Tibial artery (tissue), 4 donors: ENCODE results near the gene ATP8A1.

Experiments used
- DNase-seq, 2 donors: peaks; one replicate each; pipeline ENCODE4 v3.0.0-alpha.2; 2019
- H3K27ac ChIP-seq, 2 donors: fragments of 200-600 bp; sonication (generic) in 1 of 2; 1 replicate in 1 of 2; 2 replicates in 1 of 2; pipeline ENCODE4 v1.5.1; 2018 to 2019; ENCODE audit warnings: mild to moderate bottlenecking in 1 of 2
- H3K27me3 ChIP-seq, 2 donors: fragments of 200-600 bp; sonication (generic) in 1 of 2; one replicate each; pipeline versions ENCODE4 v1.5.1 to v1.6.0; 2016 to 2019
- H3K36me3 ChIP-seq, 3 donors: fragments of 200-600 bp; sonication (generic) in 2 of 3; one replicate each; pipeline ENCODE4 v1.5.1; 2016 to 2019; ENCODE audit warnings: mild to moderate bottlenecking in 2 of 3
- H3K4me1 ChIP-seq, 4 donors: fragments of 200-600 bp; sonication (generic) in 2 of 4; 1 replicate in 3 of 4; 2 replicates in 1 of 4; pipeline ENCODE4 v1.5.1; 2016 to 2019
- H3K4me3 ChIP-seq, 2 donors: fragments of 200-600 bp; sonication (generic) in 1 of 2; 1 replicate in 1 of 2; 2 replicates in 1 of 2; pipeline ENCODE4 v1.5.1; 2018 to 2019; ENCODE audit warnings: mild to moderate bottlenecking in 2 of 2
- H3K9me3 ChIP-seq, 3 donors: fragments of 200-600 bp; sonication (generic) in 1 of 3; one replicate each; pipeline ENCODE4 v1.5.1; 2016 to 2019
- intact Hi-C: fragments of 100-400 bp; cut with DNase I; formaldehyde crosslinking; loops from one replicate; pipeline ENCODE4 v1.15.0; 2023; ENCODE audit warnings: low total_unique reads
- TF ChIP-seq, protein P1 (sequence below), 2 experiments: fragments of 200-600 bp in 1 of 2; fragments of 450-650 bp in 1 of 2; IDR thresholded peaks; one replicate each; pipeline ENCODE4 v1.5.1; 2017 to 2019; ENCODE audit warnings: antibody characterized with exemption in 2 of 2, mild to moderate bottlenecking in 1 of 2, moderate library complexity in 1 of 2

The ATP8A1 gene

DNA sequence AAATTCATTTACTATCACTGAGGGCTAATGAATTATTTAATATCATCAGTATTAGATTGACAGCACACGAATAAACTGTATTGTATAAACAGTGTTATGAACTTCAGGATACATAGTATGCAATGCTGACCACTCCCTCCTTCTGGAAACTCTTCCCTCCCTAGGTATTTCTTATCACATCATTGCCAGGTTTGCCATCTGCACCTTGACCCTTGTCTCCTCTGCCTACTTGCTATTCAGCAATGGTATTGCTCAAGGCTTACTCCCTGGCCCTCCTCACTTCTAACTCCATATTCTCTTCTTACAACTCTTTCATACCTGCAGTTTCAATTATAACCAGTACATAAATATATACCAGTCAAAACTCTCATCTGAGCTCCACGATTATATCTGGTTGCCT lies 38.9 kb downstream of the ATP8A1 start:
- intact Hi-C loops, result no loop called here
- no peaks in the 10 kb centered on the region for H3K27me3 ChIP-seq
- H3K36me3 ChIP-seq, result no peaks in the 10 kb centered on the region
- no peak overlapping the region for H3K4me3 ChIP-seq
- no peaks in the 10 kb centered on the region for H3K4me1 ChIP-seq
- no peak for DNase-seq
- H3K9me3 ChIP-seq, result no peaks in the 10 kb centered on the region
- H3K27ac ChIP-seq, result no peak overlapping the region
- TF ChIP-seq, protein P1, sequence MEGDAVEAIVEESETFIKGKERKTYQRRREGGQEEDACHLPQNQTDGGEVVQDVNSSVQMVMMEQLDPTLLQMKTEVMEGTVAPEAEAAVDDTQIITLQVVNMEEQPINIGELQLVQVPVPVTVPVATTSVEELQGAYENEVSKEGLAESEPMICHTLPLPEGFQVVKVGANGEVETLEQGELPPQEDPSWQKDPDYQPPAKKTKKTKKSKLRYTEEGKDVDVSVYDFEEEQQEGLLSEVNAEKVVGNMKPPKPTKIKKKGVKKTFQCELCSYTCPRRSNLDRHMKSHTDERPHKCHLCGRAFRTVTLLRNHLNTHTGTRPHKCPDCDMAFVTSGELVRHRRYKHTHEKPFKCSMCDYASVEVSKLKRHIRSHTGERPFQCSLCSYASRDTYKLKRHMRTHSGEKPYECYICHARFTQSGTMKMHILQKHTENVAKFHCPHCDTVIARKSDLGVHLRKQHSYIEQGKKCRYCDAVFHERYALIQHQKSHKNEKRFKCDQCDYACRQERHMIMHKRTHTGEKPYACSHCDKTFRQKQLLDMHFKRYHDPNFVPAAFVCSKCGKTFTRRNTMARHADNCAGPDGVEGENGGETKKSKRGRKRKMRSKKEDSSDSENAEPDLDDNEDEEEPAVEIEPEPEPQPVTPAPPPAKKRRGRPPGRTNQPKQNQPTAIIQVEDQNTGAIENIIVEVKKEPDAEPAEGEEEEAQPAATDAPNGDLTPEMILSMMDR (IDR thresholded peaks at IDR 0.05), result no peak

DNA sequence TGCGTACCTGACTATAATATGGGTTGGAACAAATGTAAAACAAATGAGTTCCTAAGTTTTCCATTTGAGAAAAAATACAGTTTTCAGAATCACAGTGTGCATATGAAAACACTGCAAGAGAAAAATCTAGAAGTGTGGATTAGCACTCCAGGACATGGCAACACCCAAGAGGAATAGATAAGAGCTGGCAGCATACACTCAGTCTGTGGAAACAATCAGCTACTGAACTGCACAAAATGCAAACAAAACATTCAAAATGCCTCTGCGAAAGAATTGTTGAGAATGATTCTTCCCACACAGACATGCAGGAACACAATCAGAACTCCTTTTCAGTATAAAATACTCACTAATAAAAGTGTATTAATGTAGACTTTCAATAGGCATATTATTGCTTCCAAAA lies 39.9 kb downstream of the ATP8A1 start:
- Histone ChIP-seq H3K4me1 (no peaks in the 10 kb centered on the region), H3K9me3 (no peaks in the 10 kb centered on the region), H3K27ac (no peak overlapping the region), H3K4me3 (no peak overlapping the region), H3K27me3 (no peaks in the 10 kb centered on the region), H3K36me3 (no peaks in the 10 kb centered on the region)
- TF ChIP-seq, protein P1 (IDR thresholded peaks at IDR 0.05), result no peak
- intact Hi-C loops, result no loop called here
- no peak for DNase-seq

DNA sequence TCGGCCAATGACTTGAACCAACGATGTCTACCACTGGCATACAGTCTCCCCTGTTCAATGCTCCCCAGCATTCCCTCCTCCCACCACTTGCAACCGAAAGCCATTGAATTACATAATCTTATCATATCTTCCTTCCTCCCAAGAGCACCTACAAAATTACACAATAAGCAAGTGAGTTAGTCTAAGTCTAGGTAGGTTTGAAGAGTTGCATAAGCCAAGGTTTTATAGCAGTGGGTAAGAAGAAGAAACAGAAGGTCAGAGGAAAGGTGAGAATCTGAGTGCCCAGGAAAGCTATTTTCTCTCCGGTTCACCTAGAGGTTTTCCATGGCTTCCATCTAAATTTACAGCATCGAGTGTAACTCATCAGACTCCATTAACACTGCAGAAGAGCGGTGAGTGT lies 40.3 kb downstream of the ATP8A1 start:
- no peaks in the 10 kb centered on the region for H3K27me3 ChIP-seq
- H3K36me3 ChIP-seq, result no peaks in the 10 kb centered on the region
- no peak for DNase-seq
- no peak overlapping the region for H3K27ac ChIP-seq
- no peaks in the 10 kb centered on the region for H3K9me3 ChIP-seq
- intact Hi-C loops, result no loop called here
- H3K4me3 ChIP-seq, result no peak overlapping the region
- H3K4me1 ChIP-seq, result no peaks in the 10 kb centered on the region
- TF ChIP-seq, protein P1 (IDR thresholded peaks at IDR 0.05), result no peak

DNA sequence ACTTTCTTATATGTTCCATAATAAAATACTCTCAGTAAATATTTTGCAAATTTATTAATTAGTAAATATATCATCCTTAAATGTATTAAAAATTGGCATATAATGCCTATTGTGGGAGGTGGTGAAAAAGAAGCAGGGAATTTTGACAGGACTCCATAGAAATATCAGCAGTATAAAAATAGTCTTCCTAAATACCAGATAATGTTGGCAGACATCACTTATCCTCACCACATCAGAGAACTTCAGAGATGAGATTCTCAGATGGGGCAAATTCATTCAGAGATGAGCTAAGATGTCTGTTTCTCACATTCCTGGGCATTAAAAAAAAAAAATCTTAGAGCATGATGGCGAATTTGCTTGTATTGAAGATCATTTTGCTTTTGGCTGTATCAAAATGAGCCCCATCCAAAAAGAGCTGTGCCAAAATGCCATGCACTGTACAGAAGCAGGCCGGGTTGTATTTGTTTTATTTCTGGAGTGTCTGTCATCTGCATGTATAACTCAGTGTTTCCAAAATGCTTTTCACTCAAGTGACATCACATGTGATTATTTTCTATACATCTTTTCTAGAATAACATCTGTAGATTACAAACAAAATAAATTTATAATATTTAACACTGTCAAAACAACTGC lies 41.7 kb downstream of the ATP8A1 start:
- intact Hi-C loops, result no loop called here
- Histone ChIP-seq H3K4me1 (no peaks in the 10 kb centered on the region), H3K27me3 (no peaks in the 10 kb centered on the region), H3K36me3 (peaks cover 0 to 9% (median 0%) of the 10 kb centered on the region in 3 donors), H3K9me3 (no peaks in the 10 kb centered on the region), H3K4me3 (no peak overlapping the region), H3K27ac (no peak overlapping the region)
- no peak for DNase-seq
- TF ChIP-seq, protein P1 (IDR thresholded peaks at IDR 0.05), result no peak

DNA sequence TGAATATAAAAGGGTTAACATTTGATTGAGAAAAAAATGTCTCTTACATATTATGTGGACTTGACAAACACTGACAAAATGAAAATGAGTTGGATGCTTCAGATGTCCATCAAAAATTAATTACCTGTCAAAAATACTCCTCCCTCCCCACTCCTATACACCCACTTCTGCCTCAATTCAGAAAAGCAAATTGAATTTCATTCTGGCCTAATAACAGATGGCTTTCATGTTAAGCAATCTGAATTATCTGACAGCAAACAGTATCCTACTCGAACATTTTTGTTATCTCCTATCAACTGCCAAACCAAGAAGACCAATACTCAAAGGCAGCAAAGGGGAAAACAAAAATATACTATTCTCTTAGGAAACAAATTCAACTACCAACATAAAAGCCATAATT lies 44.0 kb downstream of the ATP8A1 start:
- DNase-seq, result no peak
- Histone ChIP-seq H3K4me1 (no peaks in the 10 kb centered on the region), H3K9me3 (no peaks in the 10 kb centered on the region), H3K27ac (no peak overlapping the region), H3K27me3 (no peaks in the 10 kb centered on the region), H3K4me3 (no peak overlapping the region), H3K36me3 (peaks cover 0 to 9% (median 0%) of the 10 kb centered on the region in 3 donors)
- intact Hi-C loops, result no loop called here
- TF ChIP-seq, protein P1 (IDR thresholded peaks at IDR 0.05), result no peak

DNA sequence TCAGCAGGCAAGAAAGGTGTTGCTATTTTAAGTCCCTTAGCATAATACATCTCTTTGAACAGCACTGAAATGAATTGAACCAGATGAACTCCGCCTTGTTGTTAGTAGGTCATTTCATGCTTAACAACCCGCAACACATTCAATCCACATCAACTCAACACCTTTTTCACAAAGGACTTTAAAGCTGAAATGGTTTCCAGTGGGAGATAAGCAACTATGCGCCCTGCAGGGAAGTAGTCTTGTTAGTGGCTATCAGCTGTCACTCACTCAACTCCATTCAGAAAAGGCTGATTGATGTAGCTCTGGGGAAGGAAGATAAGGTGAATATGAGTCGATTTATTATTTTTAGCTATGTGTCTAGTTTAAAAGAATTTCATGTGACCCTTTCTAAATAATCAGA lies 46.0 kb downstream of the ATP8A1 start:
- Histone ChIP-seq H3K27me3 (no peaks in the 10 kb centered on the region), H3K9me3 (no peaks in the 10 kb centered on the region), H3K4me1 (peaks cover 0 to 4% (median 0%) of the 10 kb centered on the region in 4 donors), H3K27ac (no peak overlapping the region), H3K36me3 (peaks cover 0 to 9% (median 0%) of the 10 kb centered on the region in 3 donors), H3K4me3 (no peak overlapping the region)
- TF ChIP-seq, protein P1 (IDR thresholded peaks at IDR 0.05), result no peak
- no peak for DNase-seq
- intact Hi-C loops, result no loop called here
